HCT116 (cell line): ENCODE data around the gene U2AF2.

ENCODE experiments used
- EZH2 ChIP-seq: fragments of 200-600 bp; sonication (generic); IDR thresholded peaks from 2 replicates; pipeline ENCODE4 v1.6.1; 2017; ENCODE audit warnings: antibody characterized with exemption, mixed run types
- POLR2A ChIP-seq: IDR thresholded peaks from 2 replicates; pipeline ENCODE4 v1.7.0; 2011; ENCODE audit warnings: borderline replicate concordance; ENCODE audit not compliant: insufficient read depth, insufficient read length; ENCODE audit errors: extremely low read depth
- TF ChIP-seq, protein P1 (sequence below), 3 experiments: fragments of 200-600 bp in 1 of 3; sonication (generic) in 1 of 3; IDR thresholded peaks in 2 of 3; conservative IDR thresholded peaks in 1 of 3; 2 replicates each; pipeline ENCODE4 v1.5.1; 2012 to 2017; ENCODE audit warnings: low read depth in 2 of 3, low read length in 2 of 3, antibody characterized with exemption in 1 of 3, borderline replicate concordance in 1 of 3, control low read depth in 1 of 3, mild to moderate bottlenecking in 1 of 3, mixed read lengths in 1 of 3, mixed run types in 1 of 3, moderate library complexity in 1 of 3; ENCODE audit not compliant: insufficient read depth in 1 of 3

- TF ChIP-seq POLR2A (no peak), EZH2 (no peak)
- TF ChIP-seq, protein P1, sequence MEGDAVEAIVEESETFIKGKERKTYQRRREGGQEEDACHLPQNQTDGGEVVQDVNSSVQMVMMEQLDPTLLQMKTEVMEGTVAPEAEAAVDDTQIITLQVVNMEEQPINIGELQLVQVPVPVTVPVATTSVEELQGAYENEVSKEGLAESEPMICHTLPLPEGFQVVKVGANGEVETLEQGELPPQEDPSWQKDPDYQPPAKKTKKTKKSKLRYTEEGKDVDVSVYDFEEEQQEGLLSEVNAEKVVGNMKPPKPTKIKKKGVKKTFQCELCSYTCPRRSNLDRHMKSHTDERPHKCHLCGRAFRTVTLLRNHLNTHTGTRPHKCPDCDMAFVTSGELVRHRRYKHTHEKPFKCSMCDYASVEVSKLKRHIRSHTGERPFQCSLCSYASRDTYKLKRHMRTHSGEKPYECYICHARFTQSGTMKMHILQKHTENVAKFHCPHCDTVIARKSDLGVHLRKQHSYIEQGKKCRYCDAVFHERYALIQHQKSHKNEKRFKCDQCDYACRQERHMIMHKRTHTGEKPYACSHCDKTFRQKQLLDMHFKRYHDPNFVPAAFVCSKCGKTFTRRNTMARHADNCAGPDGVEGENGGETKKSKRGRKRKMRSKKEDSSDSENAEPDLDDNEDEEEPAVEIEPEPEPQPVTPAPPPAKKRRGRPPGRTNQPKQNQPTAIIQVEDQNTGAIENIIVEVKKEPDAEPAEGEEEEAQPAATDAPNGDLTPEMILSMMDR (IDR thresholded peaks at IDR 0.05 in 2 of 3, conservative IDR thresholded peaks at IDR 0.05 in 1 of 3; ENCODE audit: borderline replicate concordance in 1 of 3, insufficient read depth in 1 of 3, low read depth in 2 of 3, low read length in 2 of 3): no peak
Observed at GRCh38 chr19:55720214-55720746, 65.4 kb downstream of the U2AF2 start.
